Mucosa of rectum (tissue), 2 donors: Measurements from ENCODE around the gene TRIM14.
"Not testable (repeated sequence)": the region's sequence is repeated elsewhere in the genome, so short reads cannot be mapped to it uniquely, and the experiment has no call there.

ENCODE experiments used
- H3K27ac ChIP-seq, 2 donors: one replicate each; pipeline ENCODE4 v1.7.0; 2013; ENCODE audit warnings: inconsistent platforms in 2 of 2, low read depth in 2 of 2, low read length in 2 of 2
- H3K27me3 ChIP-seq, 2 donors: one replicate each; pipeline ENCODE4 v1.7.0; 2013; ENCODE audit warnings: low read length in 2 of 2; ENCODE audit not compliant: control insufficient read depth in 2 of 2, insufficient read depth in 2 of 2
- H3K36me3 ChIP-seq, 2 donors: one replicate each; pipeline ENCODE4 v1.7.0; 2013; ENCODE audit warnings: low read length in 2 of 2; ENCODE audit not compliant: control insufficient read depth in 2 of 2, insufficient read depth in 2 of 2
- H3K4me1 ChIP-seq, 2 donors: one replicate each; pipeline ENCODE4 v1.7.0; 2013; ENCODE audit warnings: low read length in 2 of 2, mild to moderate bottlenecking in 1 of 2; ENCODE audit not compliant: control insufficient read depth in 2 of 2, insufficient read depth in 2 of 2
- H3K4me3 ChIP-seq, 2 donors: one replicate each; pipeline ENCODE4 v1.7.0; 2013; ENCODE audit warnings: low read length in 2 of 2
- H3K9ac ChIP-seq, 2 donors: one replicate each; pipeline ENCODE4 v1.7.0; 2013; ENCODE audit warnings: low read length in 2 of 2, low read depth in 1 of 2, mild to moderate bottlenecking in 1 of 2
- H3K9me3 ChIP-seq, 2 donors: one replicate each; pipeline ENCODE4 v1.7.0; 2013; ENCODE audit warnings: low read length in 2 of 2; ENCODE audit not compliant: control insufficient read depth in 2 of 2
- donor health status: healthy.
- donor health status: Normal muscosa, but diverticular disease.

TRIM14 gene

DNA sequence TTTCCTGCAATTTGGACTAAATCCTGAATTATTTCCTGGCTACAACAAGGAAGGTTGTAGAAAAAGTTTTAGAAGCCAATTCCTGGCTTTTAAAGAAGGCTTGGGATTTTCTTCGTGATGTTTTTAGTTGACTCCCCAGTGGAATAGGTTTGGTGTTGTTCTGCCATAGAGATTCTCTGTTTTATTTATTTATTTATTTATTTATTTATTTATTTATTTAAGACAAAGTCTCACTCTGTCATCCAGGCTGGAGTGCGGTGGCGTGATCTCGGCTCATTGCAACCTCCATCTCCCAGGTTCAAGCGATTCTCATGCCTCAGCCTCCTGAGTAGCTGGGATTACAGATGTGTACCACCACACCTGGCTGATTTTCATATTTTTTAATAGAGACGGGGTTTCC lies 1.9 kb downstream of the TRIM14 start:
- H3K27me3 ChIP-seq, H3K9me3 ChIP-seq, H3K4me3 ChIP-seq, H3K9ac ChIP-seq, H3K36me3 ChIP-seq, H3K27ac ChIP-seq: not testable (repeated sequence)
- peaks cover 27 to 38% of the 10 kb centered on the region in 2 donors for H3K4me1 ChIP-seq

GRCh38 chr9:98109052-98109451 lies 10.0 kb downstream of the TRIM14 start:
- Histone ChIP-seq H3K4me1 (no peaks in the 10 kb centered on the region), H3K9me3 (no peaks in the 10 kb centered on the region), H3K9ac (no peak overlapping the region), H3K27ac (peak overlapping the region; percentile 15 to 65), H3K36me3 (peaks cover 17 to 28% of the 10 kb centered on the region in 2 donors), H3K4me3 (no peak overlapping the region), H3K27me3 (no peaks in the 10 kb centered on the region)

DNA sequence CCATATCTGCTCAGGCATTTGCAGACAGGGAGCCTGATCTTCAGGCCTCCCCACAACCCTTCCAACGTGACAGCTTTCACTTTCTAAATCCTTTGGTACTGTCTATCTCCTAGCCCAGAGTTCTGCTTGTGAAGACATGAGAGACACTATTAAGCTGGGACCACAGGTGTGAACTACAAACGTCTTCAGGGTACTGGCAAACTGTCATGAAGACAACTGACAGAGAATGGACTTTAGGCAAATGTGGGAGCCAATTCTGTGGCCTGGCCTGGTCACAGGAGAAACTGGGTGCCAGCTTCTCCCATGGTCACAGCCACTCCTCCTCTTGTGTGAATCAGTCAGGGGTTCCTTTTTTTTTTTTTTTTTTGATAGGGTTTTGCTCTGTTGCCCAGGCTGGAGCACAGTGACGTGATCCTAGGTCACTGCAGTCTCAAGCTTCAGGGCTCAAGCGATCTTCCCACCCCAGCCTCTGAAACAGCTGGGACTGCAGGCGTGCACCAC lies 10.4 kb downstream of the TRIM14 start:
- H3K9ac ChIP-seq = peak overlapping the region in 1 of 2 donors; percentile 6
- H3K36me3 ChIP-seq = peaks cover 17 to 28% of the 10 kb centered on the region in 2 donors
- no peaks in the 10 kb centered on the region for H3K9me3 ChIP-seq
- H3K27ac ChIP-seq = peak overlapping the region; percentile 15 to 65
- no peaks in the 10 kb centered on the region for H3K27me3 ChIP-seq
- no peak overlapping the region for H3K4me3 ChIP-seq
- H3K4me1 ChIP-seq = no peaks in the 10 kb centered on the region

DNA sequence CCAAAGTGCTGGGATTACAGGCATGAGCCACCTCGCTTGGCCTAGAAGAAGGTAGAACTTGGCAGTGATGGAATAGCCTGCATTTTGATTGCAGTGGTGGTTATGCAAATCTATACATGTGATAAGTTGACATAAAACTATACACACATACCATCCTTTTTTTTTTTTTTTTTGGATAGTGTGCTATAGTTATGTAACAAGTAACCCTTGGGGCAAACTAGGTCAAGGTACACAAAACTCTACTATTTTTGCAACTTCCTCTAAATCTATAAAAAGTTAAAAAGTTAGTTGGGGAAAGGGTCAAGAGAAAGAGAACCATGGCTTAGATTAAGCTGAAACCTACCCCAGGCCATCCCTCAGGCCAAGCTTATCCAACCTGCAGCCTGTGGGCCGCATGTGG lies 11.1 kb downstream of the TRIM14 start:
- Histone ChIP-seq H3K36me3 (peaks cover 17 to 28% of the 10 kb centered on the region in 2 donors), H3K4me1 (no peaks in the 10 kb centered on the region), H3K27me3 (no peaks in the 10 kb centered on the region), H3K27ac (peak overlapping the region; percentile 15 to 65), H3K4me3 (no peak overlapping the region), H3K9ac (peak overlapping the region in 1 of 2 donors; percentile 0), H3K9me3 (no peaks in the 10 kb centered on the region)

GRCh38 chr9:98105006-98105405 lies 14.0 kb downstream of the TRIM14 start:
- no peak overlapping the region for H3K9ac ChIP-seq
- peaks cover 3 to 5% of the 10 kb centered on the region in 2 donors for H3K4me1 ChIP-seq
- no peak overlapping the region for H3K4me3 ChIP-seq
- no peaks in the 10 kb centered on the region for H3K27me3 ChIP-seq
- H3K27ac ChIP-seq = peak overlapping the region; percentile 40 to 43
- H3K36me3 ChIP-seq = peaks cover 16 to 26% of the 10 kb centered on the region in 2 donors
- H3K9me3 ChIP-seq = no peaks in the 10 kb centered on the region

GRCh38 chr9:98104445-98104881 lies 14.6 kb downstream of the TRIM14 start:
- H3K4me3 ChIP-seq = no peak overlapping the region
- H3K27me3 ChIP-seq = no peaks in the 10 kb centered on the region
- peaks cover 6 to 10% of the 10 kb centered on the region in 2 donors for H3K4me1 ChIP-seq
- H3K36me3 ChIP-seq = peaks cover 12 to 25% of the 10 kb centered on the region in 2 donors
- peak overlapping the region; percentile 40 to 43 for H3K27ac ChIP-seq
- H3K9me3 ChIP-seq = no peaks in the 10 kb centered on the region
- no peak overlapping the region for H3K9ac ChIP-seq

DNA sequence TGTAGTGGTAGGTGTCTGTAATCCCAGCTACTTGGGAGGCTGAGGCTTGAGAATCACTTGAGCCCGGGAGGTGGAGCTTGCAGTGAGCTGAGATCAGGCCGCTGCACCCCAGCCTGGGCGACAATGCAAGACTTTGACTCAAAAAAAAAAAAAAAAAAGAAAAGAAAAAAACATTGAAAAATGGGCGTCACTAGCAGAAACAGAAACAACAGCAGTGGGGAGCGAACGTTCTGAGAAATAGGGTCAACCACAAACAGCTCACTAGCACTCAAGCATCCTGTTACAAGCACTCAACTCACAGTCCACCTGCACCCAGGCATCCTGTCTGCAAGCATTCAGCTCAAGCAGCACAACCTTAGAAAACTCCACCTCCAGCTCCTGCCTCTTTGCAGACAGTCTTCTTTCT lies 17.2 kb downstream of the TRIM14 start:
- Histone ChIP-seq H3K9me3 (no peaks in the 10 kb centered on the region), H3K27me3 (no peaks in the 10 kb centered on the region), H3K36me3 (peaks cover 21 to 35% of the 10 kb centered on the region in 2 donors), H3K4me1 (peaks cover 6 to 13% of the 10 kb centered on the region in 2 donors), H3K9ac (no peak overlapping the region), H3K27ac (peak overlapping the region in 1 of 2 donors; percentile 41), H3K4me3 (no peak overlapping the region)

- Histone ChIP-seq H3K4me3 (no peak overlapping the region), H3K27me3 (no peaks in the 10 kb centered on the region), H3K36me3 (peaks cover 23 to 33% of the 10 kb centered on the region in 2 donors), H3K9me3 (no peaks in the 10 kb centered on the region), H3K4me1 (peaks cover 6 to 13% of the 10 kb centered on the region in 2 donors), H3K27ac (peak overlapping the region; percentile 20 to 48), H3K9ac (no peak overlapping the region)
Observed at GRCh38 chr9:98101416-98101815, 17.6 kb downstream of the TRIM14 start.

GRCh38 chr9:98100456-98100855 lies 18.6 kb downstream of the TRIM14 start:
- Histone ChIP-seq H3K4me3 (no peak overlapping the region), H3K9me3 (no peaks in the 10 kb centered on the region), H3K36me3 (peaks cover 21 to 34% of the 10 kb centered on the region in 2 donors), H3K27ac (peak overlapping the region; percentile 14 to 47), H3K9ac (peak overlapping the region in 1 of 2 donors; percentile 47), H3K4me1 (peaks cover 6 to 13% of the 10 kb centered on the region in 2 donors), H3K27me3 (no peaks in the 10 kb centered on the region)

- peak overlapping the region in 1 of 2 donors; percentile 47 for H3K9ac ChIP-seq
- H3K27me3 ChIP-seq = no peaks in the 10 kb centered on the region
- H3K9me3 ChIP-seq = no peaks in the 10 kb centered on the region
- peaks cover 6 to 13% of the 10 kb centered on the region in 2 donors for H3K4me1 ChIP-seq
- H3K36me3 ChIP-seq = peaks cover 21 to 33% of the 10 kb centered on the region in 2 donors
- H3K27ac ChIP-seq = peak overlapping the region; percentile 14 to 48
- no peak overlapping the region for H3K4me3 ChIP-seq
Observed at GRCh38 chr9:98099898-98100297, 19.1 kb downstream of the TRIM14 start.
